MCF 10A (cell line): Measurements from ENCODE around the gene OTUD5. TPM values are rescaled to one million over a fixed set of nuclear protein-coding genes. Genes with fewer than 3 reads are reported as not detected.

Source experiments
- BruUV-seq: library from RNA; stranded (reverse); fragments of 400-500 nt; replicated peaks from 2 replicates; lab custom pipeline; 2021; lab: Mats Ljungman, UMichigan
- CTCF ChIA-PET: fragments of 300-600 bp; sonication (Branson Sonifier 250); formaldehyde crosslinking; extraction: SDS; loops from one replicate; lab custom pipeline; 2021; ENCODE audit warnings: antibody characterized with exemption, inconsistent platforms; lab: Yijun Ruan, JAX
- POLR2A ChIA-PET: fragments of 300-600, 350-650 bp; sonication (Branson Sonifier 250); formaldehyde crosslinking; extraction: SDS; loops from one replicate; lab custom pipeline; 2020; ENCODE audit warnings: antibody characterized with exemption, inconsistent platforms; lab: Yijun Ruan, JAX
- DNase-seq: peaks from one replicate; pipeline ENCODE4 v3.0.0-alpha.2; 2018; ENCODE audit not compliant: unreplicated experiment
- H3K27ac Mint-ChIP-seq: one replicate; pipeline ENCODE4 v1.8.0; 2022; ENCODE audit warnings: mild to moderate bottlenecking, low read depth, mixed read lengths; ENCODE audit not compliant: unreplicated experiment
- H3K27me3 Mint-ChIP-seq: one replicate; pipeline ENCODE4 v1.8.0; 2022; ENCODE audit warnings: mixed read lengths; ENCODE audit not compliant: insufficient read depth, unreplicated experiment
- H3K36me3 Mint-ChIP-seq: one replicate; pipeline ENCODE4 v1.8.0; 2022; ENCODE audit warnings: mild to moderate bottlenecking, moderate library complexity, mixed read lengths; ENCODE audit not compliant: insufficient read depth, unreplicated experiment
- H3K4me1 Mint-ChIP-seq: one replicate; pipeline ENCODE4 v1.8.0; 2022; ENCODE audit warnings: mixed read lengths; ENCODE audit not compliant: insufficient read depth, unreplicated experiment
- H3K4me3 Mint-ChIP-seq: one replicate; pipeline ENCODE4 v1.8.0; 2022; ENCODE audit warnings: mild to moderate bottlenecking, moderate library complexity, mixed read lengths; ENCODE audit not compliant: unreplicated experiment
- H3K9me3 Mint-ChIP-seq: one replicate; pipeline ENCODE4 v1.8.0; 2022; ENCODE audit warnings: mixed read lengths; ENCODE audit not compliant: unreplicated experiment
- intact Hi-C: fragments of 100-400 bp; cut with micrococcal nuclease; formaldehyde crosslinking; loops from 2 replicates; pipeline ENCODE4 v1.14.1; 2022
- total RNA-seq: library from RNA; stranded (reverse); gene quantifications from 2 replicates; pipeline ENCODE4 v1.2.3, GENCODE V29; 2022
- TF ChIP-seq, protein P1 (sequence below): fragments of 200-600 bp; IDR thresholded peaks from one replicate; pipeline ENCODE4 v1.8.0; 2022; ENCODE audit warnings: antibody characterized with exemption, mild to moderate bottlenecking; ENCODE audit not compliant: unreplicated experiment

Gene OTUD5
- total RNA-seq, 1 experiment from 2014 or later: 38.7 TPM

DNA sequence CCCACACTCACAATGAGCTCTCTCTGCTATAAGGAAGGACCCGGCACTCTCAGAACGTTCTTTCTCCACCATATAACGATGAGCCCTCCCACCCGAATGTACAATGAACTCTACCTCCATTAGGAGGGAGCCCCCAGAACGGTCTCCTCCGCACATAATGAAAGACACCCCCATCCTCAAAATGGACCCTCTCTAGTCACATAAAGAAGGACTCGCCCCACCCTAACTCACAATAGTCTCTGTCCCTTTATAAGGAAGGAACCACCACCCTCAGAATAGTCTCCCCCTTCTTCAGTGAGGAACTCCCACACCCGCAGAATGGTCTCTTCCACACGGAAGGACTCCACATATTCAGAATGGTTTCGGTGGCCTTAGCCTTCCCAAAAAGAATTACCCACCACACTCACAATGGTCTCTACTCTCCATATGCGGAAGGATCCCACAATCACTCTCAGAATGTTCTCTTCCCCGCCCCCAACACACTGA, 46.4 kb downstream of the OTUD5 start:
- Mint-ChIP-seq H3K36me3 (peaks cover 50% of the 10 kb centered on the region), H3K4me1 (peaks cover 17% of the 10 kb centered on the region), H3K27me3 (no peaks in the 10 kb centered on the region), H3K9me3 (peaks cover 15% of the 10 kb centered on the region), H3K4me3 (peak overlapping the region; percentile 91), H3K27ac (peak overlapping the region; percentile 99)
- DNase-seq: no peak
- TF ChIP-seq, protein P1, sequence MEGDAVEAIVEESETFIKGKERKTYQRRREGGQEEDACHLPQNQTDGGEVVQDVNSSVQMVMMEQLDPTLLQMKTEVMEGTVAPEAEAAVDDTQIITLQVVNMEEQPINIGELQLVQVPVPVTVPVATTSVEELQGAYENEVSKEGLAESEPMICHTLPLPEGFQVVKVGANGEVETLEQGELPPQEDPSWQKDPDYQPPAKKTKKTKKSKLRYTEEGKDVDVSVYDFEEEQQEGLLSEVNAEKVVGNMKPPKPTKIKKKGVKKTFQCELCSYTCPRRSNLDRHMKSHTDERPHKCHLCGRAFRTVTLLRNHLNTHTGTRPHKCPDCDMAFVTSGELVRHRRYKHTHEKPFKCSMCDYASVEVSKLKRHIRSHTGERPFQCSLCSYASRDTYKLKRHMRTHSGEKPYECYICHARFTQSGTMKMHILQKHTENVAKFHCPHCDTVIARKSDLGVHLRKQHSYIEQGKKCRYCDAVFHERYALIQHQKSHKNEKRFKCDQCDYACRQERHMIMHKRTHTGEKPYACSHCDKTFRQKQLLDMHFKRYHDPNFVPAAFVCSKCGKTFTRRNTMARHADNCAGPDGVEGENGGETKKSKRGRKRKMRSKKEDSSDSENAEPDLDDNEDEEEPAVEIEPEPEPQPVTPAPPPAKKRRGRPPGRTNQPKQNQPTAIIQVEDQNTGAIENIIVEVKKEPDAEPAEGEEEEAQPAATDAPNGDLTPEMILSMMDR: no peak
- POLR2A ChIA-PET: interaction anchor here (0.9 to 2.6 kb wide), 9 partner anchors 10 to 280 kb away, joined by 3 to 57 read pairs (median 5); partner anchors contain the start of genes HDAC6, PQBP1 and TIMM17B
- CTCF ChIA-PET: interaction anchor here (0.9 to 1.1 kb wide), 3 partner anchors 8 to 150 kb away, joined by 3 to 4 read pairs (median 4); no protein-coding TSS in a partner anchor
- intact Hi-C loops: loop anchor here (5.0 kb wide), 2 partner anchors 44 to 149 kb away; partner anchors contain the start of gene GLOD5
- BruUV-seq: no TSS peak

GRCh38 chrX:48909703-48910294, 47.6 kb downstream of the OTUD5 start:
- Mint-ChIP-seq H3K36me3 (peaks cover 55% of the 10 kb centered on the region), H3K4me1 (peaks cover 17% of the 10 kb centered on the region), H3K27me3 (no peaks in the 10 kb centered on the region), H3K9me3 (peaks cover 15% of the 10 kb centered on the region), H3K4me3 (peak overlapping the region; percentile 91), H3K27ac (no peak overlapping the region)
- intact Hi-C loops: loop anchor here (5.0 kb wide), 2 partner anchors 42 to 147 kb away; partner anchors contain the start of gene GLOD5
- no peak for DNase-seq
- POLR2A ChIA-PET: no interaction called here
- TF ChIP-seq, protein P1: no peak
- CTCF ChIA-PET: no interaction called here
- no TSS peak for BruUV-seq

- DNase-seq: no peak
- CTCF ChIA-PET: no interaction called here
- TF ChIP-seq, protein P1: no peak
- BruUV-seq: no TSS peak
- Mint-ChIP-seq H3K4me3 (no peak overlapping the region), H3K27ac (no peak overlapping the region), H3K27me3 (no peaks in the 10 kb centered on the region), H3K9me3 (peaks cover 15% of the 10 kb centered on the region), H3K36me3 (peaks cover 51% of the 10 kb centered on the region), H3K4me1 (peaks cover 17% of the 10 kb centered on the region)
- POLR2A ChIA-PET: no interaction called here
- intact Hi-C loops: no loop called here
Measured at GRCh38 chrX:48908600-48908999, 48.8 kb downstream of the OTUD5 start.

DNA sequence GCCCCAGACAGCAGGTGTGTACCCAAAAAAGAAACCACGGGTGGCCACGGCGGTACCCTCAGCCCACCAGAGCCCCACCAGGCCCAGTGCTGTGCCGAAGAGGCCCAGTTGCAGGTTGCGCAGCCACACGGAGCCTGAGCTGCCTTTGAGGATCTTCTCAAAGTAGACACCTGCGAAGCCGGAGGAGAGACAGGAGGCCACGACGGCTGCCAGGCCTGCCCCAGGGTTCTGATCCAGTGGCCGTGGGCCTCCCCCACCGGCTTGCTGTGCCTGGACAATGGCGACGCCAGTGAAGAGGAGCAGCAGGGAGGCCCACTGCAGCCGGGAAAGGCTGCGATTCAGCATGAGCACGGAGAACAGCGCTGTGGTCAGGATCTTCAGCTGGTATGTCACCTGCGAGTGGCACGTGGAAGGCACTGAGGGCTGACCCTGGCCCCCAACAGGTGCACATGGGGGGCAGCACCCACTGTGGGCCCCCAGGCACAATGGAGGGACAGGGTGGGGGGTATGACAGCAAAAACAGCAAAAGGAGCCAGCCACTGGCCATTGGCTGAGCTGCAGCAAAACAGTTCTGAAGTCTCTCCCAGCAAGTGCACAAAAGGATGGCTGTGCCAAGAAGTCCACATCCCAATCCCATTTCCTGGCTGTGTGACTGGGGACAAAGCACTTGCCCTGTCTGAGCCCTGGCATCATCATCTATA, 52.2 kb downstream of the OTUD5 start:
- Mint-ChIP-seq H3K4me1 (no peaks in the 10 kb centered on the region), H3K9me3 (no peaks in the 10 kb centered on the region), H3K36me3 (peaks cover 55% of the 10 kb centered on the region), H3K4me3 (no peak overlapping the region), H3K27me3 (no peaks in the 10 kb centered on the region), H3K27ac (no peak overlapping the region)
- TF ChIP-seq, protein P1: no peak
- no TSS peak for BruUV-seq
- intact Hi-C loops: no loop called here
- ChIA-PET CTCF (no interaction called here), POLR2A (interaction anchor here (1.3 kb wide), 1 partner anchor 8 kb away, joined by 3 read pairs; the partner anchor contains the start of genes PQBP1 and TIMM17B)
- no peak for DNase-seq
